B cell (primary cell): Measurements from ENCODE around the gene RABGAP1L. TPM values are rescaled to one million over a fixed set of nuclear protein-coding genes. Genes with fewer than 3 reads are reported as not detected.
"Not testable (repeated sequence)": the region's sequence is repeated elsewhere in the genome, so short reads cannot be mapped to it uniquely, and the experiment has no call there.

Source experiments
- ATAC-seq: fragments of 200-7000 bp; cut with Tn5 transposase; one replicate; pipeline ENCODE4 v1.10.0; 2021; ENCODE audit warnings: low read depth, mild to moderate bottlenecking, moderate number of reproducible peaks, moderate library complexity
- CTCF ChIA-PET: fragments of 350-600 bp; sonication (Branson Sonifier 250); formaldehyde crosslinking; loops from one replicate; lab custom pipeline; 2021; ENCODE audit warnings: antibody characterized with exemption, inconsistent platforms; lab: Charles Lee
- POLR2A ChIA-PET: fragments of 350-600 bp; sonication (Branson Sonifier 250); formaldehyde crosslinking; loops from one replicate; lab custom pipeline; 2021; ENCODE audit warnings: antibody characterized with exemption; lab: Charles Lee
- DNase-seq: peaks from one replicate; pipeline ENCODE4 v3.0.0; 2013
- H2AFZ ChIP-seq: 2 replicates; pipeline ENCODE4 v1.6.1; 2012; ENCODE audit warnings: mild to moderate bottlenecking, low read depth, low read length; ENCODE audit not compliant: insufficient read depth, poor library complexity, severe bottlenecking
- H3K27ac ChIP-seq, 2 donors: 1 replicate in 1 of 2; 2 replicates in 1 of 2; pipeline ENCODE4 v1.5.1; 2012 to 2013; ENCODE audit warnings: low read length in 2 of 2, mild to moderate bottlenecking in 2 of 2, moderate library complexity in 1 of 2
- H3K27me3 ChIP-seq, 4 experiments: fragments of 200-600 bp in 1 of 4; sonication (generic) in 1 of 4; replicated peaks in 1 of 4; 1 replicate in 2 of 4; 2 replicates in 2 of 4; pipeline versions ENCODE4 v1.6.1 to v1.7.0; 2013 to 2016; ENCODE audit warnings: low read length in 3 of 4, mild to moderate bottlenecking in 2 of 4, mixed read lengths in 1 of 4, moderate library complexity in 1 of 4; ENCODE audit not compliant: insufficient read depth in 4 of 4, control insufficient read depth in 3 of 4; ENCODE audit errors: control extremely low read depth in 1 of 4
- H3K36me3 ChIP-seq, 2 experiments: replicated peaks in 1 of 2; 1 replicate in 1 of 2; 2 replicates in 1 of 2; pipeline versions ENCODE4 v1.6.1 to v1.7.1; 2013; ENCODE audit warnings: low read length in 1 of 2; ENCODE audit not compliant: insufficient read depth in 2 of 2, control insufficient read depth in 1 of 2; ENCODE audit errors: control extremely low read depth in 1 of 2, extremely low read depth in 1 of 2
- H3K4me1 ChIP-seq, 2 donors: fragments of 200-600 bp in 1 of 2; sonication (generic) in 1 of 2; 1 replicate in 1 of 2; 2 replicates in 1 of 2; pipeline versions ENCODE4 v1.5.1 to v1.6.1; 2013 to 2017; ENCODE audit warnings: low read length in 2 of 2; ENCODE audit not compliant: control insufficient read depth in 2 of 2, insufficient read depth in 2 of 2
- H3K4me2 ChIP-seq: replicated peaks from 2 replicates; pipeline ENCODE3; 2012; ENCODE audit warnings: mild to moderate bottlenecking, low read depth, low read length; ENCODE audit not compliant: poor library complexity, severe bottlenecking
- H3K4me3 ChIP-seq, 5 experiments: fragments of 200-600 bp in 1 of 5; sonication (generic) in 1 of 5; 1 replicate in 3 of 5; 2 replicates in 2 of 5; pipeline versions ENCODE4 v1.5.1 to v1.7.0; 2011 to 2016; ENCODE audit warnings: low read length in 4 of 5, mild to moderate bottlenecking in 4 of 5, low read depth in 2 of 5, control low read depth in 1 of 5, moderate library complexity in 1 of 5; ENCODE audit not compliant: insufficient read depth in 1 of 5; ENCODE audit errors: control extremely low read depth in 1 of 5, extremely low read depth in 1 of 5
- H3K79me2 ChIP-seq: fragments of 200-600 bp; sonication (generic); one replicate; pipeline ENCODE4 v1.6.0; 2016; ENCODE audit warnings: low read length; ENCODE audit not compliant: control insufficient read depth, insufficient read depth
- H3K9ac ChIP-seq: fragments of 200-600 bp; sonication (generic); 2 replicates; pipeline ENCODE4 v1.6.1; 2017; ENCODE audit warnings: mild to moderate bottlenecking, low read length, moderate library complexity
- H3K9me3 ChIP-seq, 3 donors: one replicate each; pipeline versions ENCODE4 v1.6.1 to v1.7.1; 2013; ENCODE audit warnings: low read length in 2 of 3; ENCODE audit not compliant: control insufficient read depth in 2 of 3, insufficient read depth in 1 of 3; ENCODE audit errors: control extremely low read depth in 1 of 3
- H4K20me1 ChIP-seq: 2 replicates; pipeline ENCODE4 v1.6.0; 2012; ENCODE audit warnings: mild to moderate bottlenecking, low read length; ENCODE audit not compliant: insufficient read depth, control insufficient read depth, poor library complexity, severe bottlenecking
- H3K27ac Mint-ChIP-seq: one replicate; pipeline ENCODE4 v1.8.0; 2021; ENCODE audit warnings: mixed read lengths
- H3K27me3 Mint-ChIP-seq: one replicate; pipeline ENCODE4 v1.8.0; 2021; ENCODE audit warnings: mixed read lengths
- H3K4me1 Mint-ChIP-seq: one replicate; pipeline ENCODE4 v1.8.0; 2021; ENCODE audit warnings: mixed read lengths
- H3K4me3 Mint-ChIP-seq: one replicate; pipeline ENCODE4 v1.8.0; 2021; ENCODE audit warnings: mixed read lengths
- H3K9me3 Mint-ChIP-seq: one replicate; pipeline ENCODE4 v1.8.0; 2022; ENCODE audit warnings: mixed read lengths; ENCODE audit not compliant: insufficient read depth
- CTCF ChIP-seq: fragments of 200-600 bp; IDR thresholded peaks from one replicate; pipeline ENCODE4 v1.8.0; 2022; ENCODE audit warnings: antibody characterized with exemption, mild to moderate bottlenecking
- EZH2 ChIP-seq: IDR thresholded peaks from 2 replicates; pipeline ENCODE4 v1.6.1; 2012; ENCODE audit warnings: borderline replicate concordance, low read depth, mild to moderate bottlenecking, moderate library complexity, low read length; ENCODE audit not compliant: insufficient read depth, poor library complexity, severe bottlenecking
- WGBS: methylation state at CpG from one replicate; pipeline ENCODE4 v1.1.5; 2013; ENCODE audit warnings: missing lambda C conversion rate; ENCODE audit not compliant: insufficient coverage; 5-methylcytosine and 5-hydroxymethylcytosine counted together
- intact Hi-C: fragments of 100-400 bp; cut with micrococcal nuclease; formaldehyde crosslinking; loops from one replicate; pipeline ENCODE4 v1.10.0; 2022
- polyA plus RNA-seq: library from polyadenylated mRNA; depleted of rRNA; stranded (reverse); fragments of >200 nt; gene quantifications from 2 replicates; pipeline ENCODE4 v1.2.3, GENCODE V29; 2012
- total RNA-seq, 2 donors: library from RNA; stranded (reverse); fragments of 120-200 nt in 1 of 2; gene quantifications; 1 replicate in 1 of 2; 2 replicates in 1 of 2; pipeline versions ENCODE4 v1.2.3 to v1.2.4, GENCODE V29; 2013 to 2022

The RABGAP1L gene
- total and polyA plus RNA-seq, 2 donors (not counting 1 experiment from before 2014, with no cell fraction given): 34.9 to 159 TPM

DNA sequence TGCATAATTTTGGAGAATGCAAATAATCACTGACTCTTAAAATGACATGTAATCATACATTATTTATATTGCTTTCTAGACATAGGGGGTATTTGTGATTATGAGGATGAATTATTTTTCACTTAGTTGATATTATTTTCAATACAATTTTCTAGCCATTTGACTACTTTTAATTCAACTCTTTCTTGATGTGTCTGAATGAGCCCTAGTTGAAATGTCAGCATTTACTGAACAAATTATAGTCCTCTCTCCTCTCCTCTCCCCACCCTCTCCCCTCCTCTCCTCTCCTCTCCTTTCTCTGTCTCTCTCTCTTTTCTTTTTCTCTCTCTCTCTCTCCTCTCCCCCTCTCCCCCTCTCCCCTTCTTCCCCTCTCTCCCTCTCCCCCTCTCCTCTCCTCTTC is 483.1 kb downstream of the RABGAP1L start:
- H3K4me1 Mint-ChIP-seq: peaks cover 16% of the 10 kb centered on the region
- no peaks in the 10 kb centered on the region for H3K27me3 ChIP-seq
- peaks cover 2% of the 10 kb centered on the region for H3K9me3 Mint-ChIP-seq
- H3K4me2 ChIP-seq: no peak overlapping the region
- no peak overlapping the region for H3K27ac ChIP-seq
- H3K79me2 ChIP-seq: peaks cover 6% of the 10 kb centered on the region
- CTCF ChIA-PET: no interaction called here
- no peak overlapping the region for H3K4me3 ChIP-seq
- POLR2A ChIA-PET: no interaction called here
- ATAC-seq (no peak), DNase-seq (no peak)
- H3K9ac ChIP-seq: no peak overlapping the region
- H3K9me3 ChIP-seq: peaks cover 0 to 2% (median 0%) of the 10 kb centered on the region in 3 donors
- H3K36me3 ChIP-seq: peaks cover 4 to 8% of the 10 kb centered on the region in 2 experiments
- peaks cover 0 to 5% of the 10 kb centered on the region in 2 donors for H3K4me1 ChIP-seq
- H2AFZ ChIP-seq: no peak overlapping the region
- no peak for TF ChIP-seq CTCF
- TF ChIP-seq EZH2: no peak
- no peaks in the 10 kb centered on the region for H4K20me1 ChIP-seq
- H3K4me3 Mint-ChIP-seq: no peak overlapping the region
- intact Hi-C loops: no loop called here
- H3K27ac Mint-ChIP-seq: no peak overlapping the region
- no peaks in the 10 kb centered on the region for H3K27me3 Mint-ChIP-seq

DNA sequence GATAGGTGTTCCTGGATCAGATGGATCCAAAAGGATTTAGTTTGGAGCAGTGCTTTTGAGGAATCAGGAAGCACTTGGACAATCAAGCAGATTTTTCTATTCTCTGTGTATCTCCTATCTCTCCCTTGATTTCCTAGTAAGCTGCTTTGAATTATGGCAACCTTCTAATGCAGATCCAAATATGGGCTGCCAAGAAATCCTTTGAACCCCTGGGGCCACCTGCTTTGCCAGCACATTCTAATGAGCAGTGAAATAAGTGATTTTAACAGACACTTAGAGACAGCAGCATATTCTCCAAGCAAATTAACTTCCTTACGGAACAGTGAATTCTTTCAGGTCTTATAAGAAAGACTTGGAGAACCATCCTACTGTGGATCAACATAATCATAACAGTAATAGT is 483.9 kb downstream of the RABGAP1L start:
- no peak overlapping the region for H3K27ac Mint-ChIP-seq
- H4K20me1 ChIP-seq: no peaks in the 10 kb centered on the region
- no peak for ATAC-seq
- no peak overlapping the region for H3K4me2 ChIP-seq
- TF ChIP-seq EZH2 (no peak), CTCF (no peak)
- H3K4me3 ChIP-seq: no peak overlapping the region
- CTCF ChIA-PET: no interaction called here
- H3K27ac ChIP-seq: no peak overlapping the region
- no peaks in the 10 kb centered on the region for H3K27me3 Mint-ChIP-seq
- H3K79me2 ChIP-seq: peaks cover 8% of the 10 kb centered on the region
- H3K9ac ChIP-seq: no peak overlapping the region
- DNase-seq: no peak
- no peak overlapping the region for H2AFZ ChIP-seq
- peaks cover 2% of the 10 kb centered on the region for H3K9me3 Mint-ChIP-seq
- H3K27me3 ChIP-seq: no peaks in the 10 kb centered on the region
- no peaks in the 10 kb centered on the region for H3K36me3 ChIP-seq
- peaks cover 24% of the 10 kb centered on the region for H3K4me1 Mint-ChIP-seq
- peaks cover 0 to under 1% (median 0%) of the 10 kb centered on the region in 3 donors for H3K9me3 ChIP-seq
- H3K4me1 ChIP-seq: peaks cover 0 to 5% of the 10 kb centered on the region in 2 donors
- intact Hi-C loops: no loop called here
- H3K4me3 Mint-ChIP-seq: no peak overlapping the region
- WGBS: no CpG with 5 or more reads among the region's 1 CpG
- POLR2A ChIA-PET: no interaction called here

- CTCF ChIA-PET, H3K4me1 ChIP-seq, H3K9me3 Mint-ChIP-seq, H3K4me3 ChIP-seq, H3K27me3 Mint-ChIP-seq, H3K9me3 ChIP-seq, POLR2A ChIA-PET, H3K4me3 Mint-ChIP-seq, H3K79me2 ChIP-seq, H3K4me2 ChIP-seq, H2AFZ ChIP-seq, H4K20me1 ChIP-seq, H3K27me3 ChIP-seq, ATAC-seq, H3K9ac ChIP-seq, H3K36me3 ChIP-seq, intact Hi-C loops, H3K27ac ChIP-seq, DNase-seq, H3K27ac Mint-ChIP-seq: not testable (repeated sequence)
- peaks cover 41% of the 10 kb centered on the region for H3K4me1 Mint-ChIP-seq
- WGBS: no CpG with 5 or more reads among the region's 2 CpGs
Observed at GRCh38 chr1:174649572-174649971, 490.3 kb downstream of the RABGAP1L start.
